Liver (tissue), 9 donors: ENCODE results near the gene GATA6. TPM values are rescaled to one million over a fixed set of nuclear protein-coding genes. Genes with fewer than 3 reads are reported as not detected.
A peak's percentile ranks its signal among the peaks of the same experiment; 100 is the strongest.

Experiments used
- DNase-seq: peaks from one replicate; pipeline ENCODE4 v3.0.0-alpha.2; 2017; ENCODE audit warnings: low spot score
- H3K27ac ChIP-seq, 2 donors: one replicate each; pipeline ENCODE4 v1.7.0; 2013; ENCODE audit warnings: inconsistent platforms in 2 of 2, low read length in 2 of 2, control low read depth in 1 of 2, low read depth in 1 of 2, mild to moderate bottlenecking in 1 of 2
- H3K27me3 ChIP-seq, 4 donors: one replicate each; pipeline versions ENCODE4 v1.6.1 to v1.7.0; 2013; ENCODE audit warnings: low read length in 3 of 4, inconsistent platforms in 1 of 4, mild to moderate bottlenecking in 1 of 4, moderate library complexity in 1 of 4; ENCODE audit not compliant: control insufficient read depth in 4 of 4, insufficient read depth in 4 of 4
- H3K36me3 ChIP-seq, 4 donors: one replicate each; pipeline versions ENCODE4 v1.6.1 to v1.7.0; 2013; ENCODE audit warnings: low read length in 3 of 4, mild to moderate bottlenecking in 3 of 4, low read depth in 1 of 4, moderate library complexity in 1 of 4; ENCODE audit not compliant: control insufficient read depth in 4 of 4, insufficient read depth in 3 of 4
- H3K4me1 ChIP-seq, 4 donors: one replicate each; pipeline versions ENCODE4 v1.6.1 to v1.7.0; 2013; ENCODE audit warnings: low read length in 3 of 4, mild to moderate bottlenecking in 3 of 4, moderate library complexity in 1 of 4; ENCODE audit not compliant: control insufficient read depth in 4 of 4, insufficient read depth in 4 of 4
- H3K4me3 ChIP-seq, 3 donors: one replicate each; pipeline versions ENCODE4 v1.6.1 to v1.7.0; 2013; ENCODE audit warnings: low read length in 3 of 3, control low read depth in 1 of 3, low read depth in 1 of 3, mild to moderate bottlenecking in 1 of 3
- H3K9ac ChIP-seq, 2 donors: one replicate each; pipeline ENCODE4 v1.7.0; 2013; ENCODE audit warnings: low read length in 2 of 2, mild to moderate bottlenecking in 2 of 2, moderate library complexity in 2 of 2, control low read depth in 1 of 2, low read depth in 1 of 2
- H3K9me3 ChIP-seq, 4 donors: one replicate each; pipeline versions ENCODE4 v1.6.1 to v1.7.0; 2013; ENCODE audit warnings: low read length in 3 of 4; ENCODE audit not compliant: control insufficient read depth in 4 of 4
- CTCF ChIP-seq: fragments of 150-350 bp; IDR thresholded peaks from 2 replicates; pipeline ENCODE4 v1.5.1; 2017; ENCODE audit warnings: improper control_type of control experiment, low read depth, low read length; ENCODE audit not compliant: missing input control
- EGR1 ChIP-seq, 2 donors: IDR thresholded peaks; 2 replicates each; pipeline ENCODE4 v1.6.1; 2016 to 2018; ENCODE audit warnings: antibody characterized with exemption in 2 of 2, low read depth in 2 of 2
- FOXA1 ChIP-seq: IDR thresholded peaks from 2 replicates; pipeline ENCODE4 v1.6.1; 2016; ENCODE audit warnings: antibody characterized with exemption
- FOXA2 ChIP-seq: IDR thresholded peaks from 2 replicates; pipeline ENCODE4 v1.6.1; 2016; ENCODE audit warnings: antibody characterized with exemption
- HNF4A ChIP-seq, 2 donors: conservative IDR thresholded peaks; 2 replicates each; pipeline ENCODE4 v1.6.1; 2016; ENCODE audit warnings: antibody characterized with exemption in 2 of 2, mild to moderate bottlenecking in 2 of 2
- HNF4G ChIP-seq: IDR thresholded peaks from 2 replicates; pipeline ENCODE4 v1.6.1; 2016; ENCODE audit warnings: antibody characterized with exemption
- JUND ChIP-seq, 2 donors: IDR thresholded peaks; 2 replicates each; pipeline ENCODE4 v1.6.1; 2016; ENCODE audit warnings: antibody characterized with exemption in 2 of 2
- MAX ChIP-seq: IDR thresholded peaks from 2 replicates; pipeline ENCODE4 v1.6.1; 2016; ENCODE audit warnings: antibody characterized with exemption
- NR2F2 ChIP-seq: IDR thresholded peaks from 2 replicates; pipeline ENCODE4 v1.6.1; 2016; ENCODE audit warnings: antibody characterized with exemption
- RAD21 ChIP-seq, 2 donors: IDR thresholded peaks; 2 replicates each; pipeline ENCODE4 v1.6.1; 2016; ENCODE audit warnings: antibody characterized with exemption in 2 of 2, mild to moderate bottlenecking in 2 of 2
- REST ChIP-seq: IDR thresholded peaks from 2 replicates; pipeline ENCODE4 v1.6.1; 2016; ENCODE audit warnings: antibody characterized with exemption, mild to moderate bottlenecking
- RXRA ChIP-seq, 2 donors: IDR thresholded peaks; 2 replicates each; pipeline ENCODE4 v1.6.1; 2017 to 2018; ENCODE audit warnings: antibody characterized with exemption in 2 of 2, mild to moderate bottlenecking in 1 of 2
- TAF1 ChIP-seq: conservative IDR thresholded peaks from 2 replicates; pipeline ENCODE4 v1.6.1; 2016; ENCODE audit warnings: antibody characterized with exemption, mild to moderate bottlenecking
- YY1 ChIP-seq: IDR thresholded peaks from 2 replicates; pipeline ENCODE4 v1.6.1; 2016; ENCODE audit warnings: antibody characterized with exemption, mild to moderate bottlenecking
- WGBS: extraction: QIAGEN DNeasy Blood & Tissue Kit; methylation state at CpG from one replicate; pipeline ENCODE4 v1.1.7; 2013; 5-methylcytosine and 5-hydroxymethylcytosine counted together
- polyA plus RNA-seq, 2 donors: library from polyadenylated mRNA; stranded (reverse) in 1 of 2; unstranded in 1 of 2; fragments of 200-250 nt in 1 of 2; fragments of >200 nt in 1 of 2; fragmentation: Nextera tagmentation in 1 of 2; extraction: Ambion mirVana in 1 of 2; gene quantifications; one replicate each; pipeline versions ENCODE4 v1.2.1 to v1.2.3, GENCODE V29; 2013 to 2015
- total RNA-seq, 2 donors: library from RNA; depleted of rRNA; stranded (reverse); fragments of >200 nt; gene quantifications; one replicate each; pipeline ENCODE4 v1.2.3, GENCODE V29; 2014
- donor health status: healthy.
- donor health status: healthy.
- donor health status: healthy.
- donor health status: healthy.
- donor health status: healthy.

Gene GATA6
- total and polyA plus RNA-seq, 4 donors = 1.8 to 6.6 (median 4.9) TPM

DNA sequence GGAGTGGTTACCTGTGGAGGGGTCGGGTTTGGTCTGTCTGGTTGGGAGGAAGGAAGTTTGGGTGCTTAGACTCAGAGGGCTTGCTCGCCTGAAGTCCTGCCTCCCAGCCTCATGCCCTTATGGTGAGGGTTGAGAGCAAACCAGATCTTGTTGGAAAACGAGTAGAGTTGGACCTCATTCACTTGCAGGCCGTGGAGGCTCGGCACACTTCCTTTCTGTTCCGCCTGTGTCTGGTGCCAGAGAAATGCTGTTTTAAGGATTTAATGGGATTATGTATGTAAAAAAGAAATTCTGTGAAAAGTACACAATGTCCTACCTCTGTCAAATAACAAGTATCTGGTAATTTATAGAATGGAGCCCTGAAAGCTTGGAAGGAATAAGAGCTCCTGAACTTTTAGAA, 29.6 kb downstream of the GATA6 start:
- H3K27ac ChIP-seq = peak overlapping the region in 1 of 2 donors; percentile 37
- no peak overlapping the region for H3K4me3 ChIP-seq
- no peak overlapping the region for H3K9ac ChIP-seq
- H3K4me1 ChIP-seq = peaks cover 0 to 4% (median 3%) of the 10 kb centered on the region in 4 donors
- no peak for TF ChIP-seq HNF4A (conservative IDR thresholded peaks at IDR 0.05)
- no peak for TF ChIP-seq RAD21 (IDR thresholded peaks at IDR 0.05)
- TF ChIP-seq YY1 = no peak
- no peak for TF ChIP-seq CTCF
- no peak for TF ChIP-seq REST
- TF ChIP-seq MAX = no peak
- no peak for TF ChIP-seq TAF1
- no peak for TF ChIP-seq NR2F2
- TF ChIP-seq FOXA1 = no peak
- TF ChIP-seq HNF4G = no peak
- TF ChIP-seq RXRA (IDR thresholded peaks at IDR 0.05) = no peak
- TF ChIP-seq EGR1 (IDR thresholded peaks at IDR 0.05; ENCODE audit: low read depth in 2 of 2) = no peak
- TF ChIP-seq JUND (IDR thresholded peaks at IDR 0.05) = no peak
- H3K36me3 ChIP-seq = peaks cover 7 to 19% (median 12%) of the 10 kb centered on the region in 4 donors
- DNase-seq = no peak
- H3K9me3 ChIP-seq = no peaks in the 10 kb centered on the region
- WGBS = 77% methylated on average over 6 of the region's 6 CpGs
- no peaks in the 10 kb centered on the region for H3K27me3 ChIP-seq

- Histone ChIP-seq H3K36me3 (peaks cover 7 to 19% (median 11%) of the 10 kb centered on the region in 4 donors), H3K9ac (no peak overlapping the region), H3K27me3 (no peaks in the 10 kb centered on the region), H3K4me3 (no peak overlapping the region), H3K9me3 (no peaks in the 10 kb centered on the region), H3K4me1 (no peaks in the 10 kb centered on the region), H3K27ac (no peak overlapping the region)
- 88% methylated on average over 32 of the region's 32 CpGs for WGBS
- no peak for DNase-seq
- TF ChIP-seq RXRA (IDR thresholded peaks at IDR 0.05) = no peak
- no peak for TF ChIP-seq JUND (IDR thresholded peaks at IDR 0.05)
- TF ChIP-seq FOXA2 = no peak
- no peak for TF ChIP-seq HNF4A (conservative IDR thresholded peaks at IDR 0.05)
- TF ChIP-seq TAF1 = no peak
- no peak for TF ChIP-seq REST
Measured at GRCh38 chr18:22200611-22201225, 31.3 kb downstream of the GATA6 start.
